LHCN-M2 (cell line): ENCODE results near the gene PRDM15. TPM values are rescaled to one million over a fixed set of nuclear protein-coding genes. Genes with fewer than 3 reads are reported as not detected.

Experiments used
- DNase-seq: peaks from one replicate; pipeline ENCODE4 v3.0.0-alpha.2; 2012; ENCODE audit warnings: low read depth
- total RNA-seq: library from RNA; depleted of rRNA; stranded (reverse); fragments of >200 nt; gene quantifications from 2 replicates; pipeline ENCODE4 v1.2.3, GENCODE V29; 2014

The PRDM15 gene
- total RNA-seq, 1 experiment from 2014 or later, result 6.1 TPM

DNA sequence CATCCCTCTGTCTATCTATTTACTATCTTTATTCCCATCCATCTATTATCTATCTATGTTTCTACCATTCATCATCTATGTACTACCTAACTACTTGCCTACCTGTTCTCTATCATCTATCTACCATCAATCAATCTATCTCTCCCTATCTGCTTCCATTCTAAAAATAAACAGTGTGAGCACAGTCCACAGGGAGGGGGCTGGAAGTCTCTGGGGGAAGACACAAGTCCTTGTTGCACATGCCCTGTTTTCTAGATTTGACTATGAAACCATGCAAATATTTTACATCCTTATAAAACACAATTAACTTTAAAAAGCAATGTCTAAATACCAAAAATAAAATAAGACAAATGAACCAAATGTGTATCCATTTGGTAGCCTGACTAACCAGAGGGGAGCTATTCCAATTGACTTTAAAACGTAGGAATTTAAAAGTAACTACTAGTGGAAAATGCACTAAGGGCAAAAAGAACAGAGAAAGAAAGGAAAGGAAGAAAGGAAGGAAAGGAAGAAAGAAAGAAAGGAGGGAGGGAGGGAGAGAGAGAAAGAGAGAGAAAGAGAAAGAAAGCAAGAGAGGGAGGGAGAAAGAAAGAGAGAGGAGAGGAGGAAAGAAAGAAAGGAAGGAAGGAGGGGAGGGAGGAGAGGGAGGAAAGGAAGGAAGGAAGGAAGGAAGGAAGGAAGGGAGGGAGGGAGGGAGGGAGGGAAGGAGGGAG is 98.7 kb downstream of the PRDM15 start:
- no peak for DNase-seq

DNA sequence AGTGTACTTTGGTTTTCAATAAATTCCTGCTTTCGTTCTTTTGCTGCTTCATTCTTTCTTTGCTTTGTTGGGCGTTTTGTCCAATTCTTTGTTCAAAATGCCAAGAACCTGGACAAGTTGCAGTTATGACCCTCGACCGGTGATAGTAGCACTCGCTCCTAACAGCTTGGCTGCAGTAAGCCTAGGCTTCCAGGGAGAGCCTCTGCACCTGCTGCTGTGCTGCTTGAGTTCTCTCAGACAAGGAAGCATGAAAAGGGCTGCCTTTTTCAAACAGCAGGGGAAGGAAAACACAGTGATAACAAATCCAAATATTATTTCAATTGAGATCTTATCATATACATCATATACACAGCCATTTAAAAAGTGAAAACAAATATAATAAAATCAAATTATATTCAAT is 99.5 kb downstream of the PRDM15 start:
- DNase-seq, result no peak

DNA sequence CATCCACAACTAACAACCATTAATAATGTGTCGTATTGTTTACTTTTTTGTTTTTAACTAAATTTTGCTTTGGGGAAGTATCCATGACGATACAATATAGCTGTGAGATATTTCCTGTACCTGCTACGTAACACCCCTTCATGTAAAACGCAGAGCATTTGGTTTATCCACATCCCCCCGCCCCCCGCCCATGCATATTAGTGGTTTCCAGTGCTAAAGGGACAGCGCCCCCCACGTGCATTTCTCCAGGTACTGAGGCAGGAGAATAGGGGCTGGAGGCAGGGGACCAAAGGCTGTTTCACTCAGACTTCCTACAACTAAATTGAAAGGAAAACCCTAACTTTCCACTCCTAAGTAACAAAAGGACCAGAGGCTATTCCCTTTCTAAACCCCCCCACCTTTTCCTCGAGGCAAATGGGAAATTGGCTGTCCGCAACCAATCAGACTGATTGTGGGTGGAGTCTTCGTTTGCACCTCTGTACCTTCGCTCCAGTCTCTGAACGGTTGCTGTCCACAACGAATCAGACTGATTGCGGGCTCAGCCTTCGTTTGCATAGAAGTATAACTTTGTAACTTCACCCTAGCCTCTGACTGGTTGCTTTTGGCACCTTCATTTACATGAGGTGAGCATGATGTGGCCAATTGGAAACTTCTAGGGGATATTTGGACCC is 100.1 kb downstream of the PRDM15 start:
- DNase-seq, result no peak

DNA sequence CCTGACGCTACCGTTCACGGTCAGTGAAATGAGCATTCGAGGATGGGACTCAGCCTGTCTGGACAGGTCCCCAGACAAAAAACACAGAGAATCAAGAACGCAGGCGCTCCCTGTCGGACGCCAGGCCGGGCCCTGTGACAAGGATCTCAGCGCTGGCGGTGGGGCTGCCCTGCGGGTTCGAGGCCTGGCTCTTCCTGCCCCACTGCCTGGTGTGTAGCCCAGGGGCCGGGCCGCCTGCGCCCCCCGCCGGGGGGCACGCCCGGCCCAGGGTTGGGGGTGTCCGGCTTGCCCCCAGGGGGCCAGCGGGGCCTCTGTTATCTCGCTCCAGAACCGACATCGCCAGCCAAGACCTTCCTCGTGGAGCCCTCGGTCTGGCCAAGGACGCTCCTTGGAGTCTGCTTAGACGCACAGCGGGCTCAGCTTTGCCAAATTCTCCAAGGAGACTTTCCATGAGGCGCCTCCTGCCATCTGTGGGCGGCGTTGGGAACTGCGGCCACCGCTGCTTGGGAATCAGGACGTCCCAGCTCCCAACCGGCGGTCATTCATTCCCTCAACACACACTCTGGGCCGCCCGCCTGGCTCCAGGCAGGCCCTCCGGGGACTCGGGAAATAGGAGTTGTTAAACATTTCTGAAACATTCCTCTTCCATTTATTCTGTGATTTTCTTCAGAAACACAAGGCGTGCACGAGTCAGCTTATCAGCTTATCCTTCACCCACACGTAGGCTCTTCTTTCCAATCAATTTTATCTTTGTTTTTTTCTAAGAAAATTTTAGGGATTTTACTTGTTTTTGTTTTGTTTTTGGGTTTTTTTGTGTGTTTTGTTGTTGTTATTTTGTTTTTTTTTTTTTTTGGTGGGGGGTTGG is 101.0 kb downstream of the PRDM15 start:
- peak; percentile 79 for DNase-seq

DNA sequence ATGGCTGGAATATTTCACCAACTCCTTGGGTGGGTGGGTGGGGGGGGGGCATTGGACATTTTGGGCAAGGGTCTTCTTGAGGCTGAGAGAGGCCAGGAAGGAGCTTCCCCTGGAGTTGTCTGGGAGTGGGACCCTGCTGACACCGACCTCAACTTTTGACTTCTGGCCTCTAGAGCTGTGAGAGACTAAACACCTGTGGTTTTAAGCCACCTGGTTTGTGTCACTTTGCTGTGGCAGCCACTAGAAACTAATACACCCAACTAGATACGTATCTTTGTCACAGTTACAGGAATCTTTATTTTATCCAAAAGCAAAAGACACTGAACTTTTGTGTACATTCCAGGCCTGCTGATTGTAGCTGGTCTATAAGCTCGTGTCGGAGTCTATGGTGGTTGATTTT is 102.4 kb downstream of the PRDM15 start:
- DNase-seq, result no peak

DNA sequence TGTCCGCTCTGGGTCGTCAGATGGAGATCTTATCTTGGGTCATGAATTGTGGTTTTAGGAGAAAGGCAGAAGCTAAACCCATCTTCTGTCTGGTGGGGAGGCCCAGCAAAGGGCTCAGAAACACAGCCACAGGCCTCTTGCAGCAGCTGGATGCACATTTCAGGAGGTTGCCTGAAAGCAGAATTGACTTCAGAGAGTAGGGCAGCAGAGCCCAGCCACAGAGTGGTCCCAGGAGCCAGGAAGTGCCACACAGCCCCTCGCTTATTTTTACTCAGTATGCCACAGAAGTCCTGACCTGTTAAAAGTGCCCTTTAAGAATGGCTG is 104.0 kb downstream of the PRDM15 start:
- DNase-seq, result no peak

DNA sequence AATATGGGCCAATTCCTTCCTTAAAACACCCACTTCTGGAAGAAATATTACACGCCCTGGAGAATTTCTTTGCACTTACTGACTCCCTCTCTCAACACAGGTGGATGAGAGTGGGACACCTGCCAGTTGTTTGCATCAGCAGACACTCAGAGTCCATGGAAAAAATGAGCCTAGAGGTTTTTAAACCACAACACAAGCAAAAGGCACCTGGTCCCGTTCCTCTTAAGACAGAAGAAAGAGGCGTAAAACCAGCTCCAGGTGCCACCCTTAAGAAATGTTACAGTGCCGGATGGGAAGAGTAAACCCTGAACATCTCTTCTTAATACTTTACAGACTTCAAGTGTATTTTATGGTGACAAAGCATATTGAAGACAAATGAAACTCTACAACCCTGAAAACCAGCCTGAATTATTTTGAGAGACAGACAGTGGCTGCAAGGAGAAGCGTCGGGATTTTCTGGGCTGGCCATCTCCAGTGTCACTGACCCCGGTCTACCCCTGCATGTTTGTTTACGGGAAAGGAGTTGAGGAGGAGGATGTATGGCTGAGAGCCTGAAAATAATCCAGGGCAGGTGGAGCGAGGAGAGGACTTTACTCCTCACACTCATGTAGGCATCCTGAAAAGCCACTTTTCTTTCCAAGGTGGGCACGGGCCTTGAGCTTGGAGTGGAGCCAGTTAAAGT is 104.5 kb downstream of the PRDM15 start:
- DNase-seq, result no peak

DNA sequence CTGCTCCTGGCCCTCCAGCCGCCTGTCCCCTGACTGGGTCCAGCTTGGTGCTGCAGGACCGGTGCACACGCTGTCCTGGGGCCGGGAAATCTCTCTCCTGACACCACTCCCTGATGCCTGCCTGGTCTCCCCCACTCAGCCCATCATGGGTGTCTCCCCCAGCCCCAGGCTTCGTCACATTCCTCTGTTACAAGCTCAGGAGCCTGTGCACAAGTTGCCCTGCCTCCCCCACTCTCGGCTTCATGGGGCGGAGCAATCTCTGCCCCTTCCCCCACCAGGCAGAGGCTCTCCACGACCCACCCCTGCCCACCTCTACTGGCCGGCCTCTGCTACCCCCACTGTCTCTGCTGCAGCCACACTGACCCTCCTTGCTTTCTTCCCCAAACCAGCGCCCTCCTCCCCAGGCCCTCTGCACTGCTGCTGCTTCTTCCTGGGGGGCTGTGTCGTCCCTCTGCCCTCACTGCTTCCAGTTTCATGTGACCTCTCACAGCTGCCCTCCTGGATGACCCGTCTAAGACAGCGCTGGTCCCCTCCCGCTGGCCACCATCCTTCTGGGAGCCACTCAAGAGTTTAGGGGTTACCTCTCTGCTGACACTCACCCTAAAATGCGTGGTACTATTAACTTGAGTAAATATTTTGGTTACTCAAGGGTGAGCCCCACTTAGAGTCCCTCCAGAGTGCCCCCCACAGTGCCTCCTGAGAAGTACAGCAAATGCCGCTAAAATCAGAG is 106.6 kb downstream of the PRDM15 start:
- no peak for DNase-seq

DNA sequence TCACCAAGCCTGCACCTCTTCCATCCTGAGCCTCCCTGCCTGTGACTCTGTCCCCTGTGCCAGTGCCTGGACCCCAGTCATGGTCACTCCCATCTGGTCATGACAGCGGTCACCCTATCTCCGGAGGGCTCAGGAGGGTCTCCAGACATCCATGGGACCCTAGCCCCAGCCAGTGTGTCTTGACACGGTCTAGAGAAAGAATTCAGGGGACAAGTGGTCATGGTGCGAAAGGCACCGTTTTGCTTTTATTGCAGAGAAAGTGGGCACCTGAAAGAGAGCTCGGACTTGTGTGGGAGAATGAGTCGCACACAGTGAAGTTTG is 107.6 kb downstream of the PRDM15 start:
- DNase-seq, result no peak

DNA sequence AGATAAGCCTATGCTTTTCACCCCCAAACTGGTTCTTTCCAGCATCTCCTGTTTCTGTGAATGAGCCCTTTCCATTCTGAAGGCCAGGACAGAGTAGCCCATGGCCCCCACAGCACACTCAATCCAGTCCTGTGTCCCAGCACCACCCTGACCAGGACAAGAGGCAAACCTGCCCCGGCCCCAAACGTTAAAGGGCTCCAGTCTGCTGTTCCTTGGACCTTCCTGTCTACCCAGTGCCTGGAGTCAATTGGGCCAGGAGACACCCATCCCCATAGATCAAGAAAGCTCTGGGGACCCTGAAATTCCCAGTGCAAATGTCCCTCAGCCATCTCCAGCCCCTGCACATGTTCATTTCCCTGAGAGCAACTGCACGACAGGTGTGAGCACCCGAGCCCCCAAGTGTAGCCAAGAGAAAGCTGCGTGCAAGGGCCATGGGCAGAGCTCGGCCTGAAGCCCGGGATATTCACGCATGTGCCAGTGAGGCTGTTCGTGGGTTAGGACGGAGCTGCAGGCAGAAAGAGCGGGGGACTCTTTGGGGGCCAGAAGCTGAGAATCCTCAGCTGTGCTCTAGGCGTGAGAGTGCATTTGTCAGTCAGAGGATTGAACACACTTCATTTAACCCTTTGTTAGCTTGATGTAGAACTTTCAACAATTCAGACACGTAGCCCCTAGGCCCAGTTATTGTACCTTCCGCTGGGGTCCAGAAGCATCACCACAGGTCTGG is 108.1 kb downstream of the PRDM15 start:
- DNase-seq, result no peak

DNA sequence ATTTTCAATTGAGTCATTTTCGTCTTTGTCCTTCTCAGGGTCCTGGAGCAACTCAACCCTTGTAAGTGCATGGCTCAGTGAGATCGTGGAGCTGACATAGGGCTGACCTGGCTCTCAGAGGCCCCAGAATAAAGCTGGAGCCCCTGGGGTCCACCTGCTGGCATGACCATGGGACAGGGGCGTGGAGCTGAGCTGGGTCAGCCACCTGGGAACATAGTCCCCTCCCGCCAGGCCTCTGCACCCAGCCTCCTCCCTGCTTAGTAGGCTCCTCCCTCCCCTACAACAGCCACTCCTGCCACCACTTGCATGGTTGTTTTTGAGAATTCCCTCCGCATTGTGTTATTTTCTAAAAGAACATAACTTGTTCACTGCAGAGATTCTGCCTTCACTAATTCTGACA is 109.2 kb downstream of the PRDM15 start:
- DNase-seq, result no peak

DNA sequence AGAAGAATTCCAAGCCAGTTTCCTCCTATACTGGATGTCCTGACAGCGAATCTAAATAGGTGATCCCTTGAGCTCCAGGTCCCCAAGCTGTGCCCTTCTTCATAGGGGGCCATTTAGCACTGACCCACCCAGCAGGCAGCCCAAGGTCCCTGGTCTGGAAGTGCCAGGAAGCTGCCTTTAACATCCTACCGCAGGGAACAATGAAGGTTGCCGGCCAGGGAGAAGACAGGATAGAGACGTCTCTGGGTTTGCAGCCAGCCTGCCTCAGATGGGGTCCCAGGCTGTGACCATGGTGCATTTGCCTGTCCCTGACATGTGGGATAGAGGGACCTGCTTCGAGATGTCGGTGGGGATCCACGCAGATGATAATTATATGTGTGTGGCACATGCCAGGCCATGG is 109.6 kb downstream of the PRDM15 start:
- no peak for DNase-seq

DNA sequence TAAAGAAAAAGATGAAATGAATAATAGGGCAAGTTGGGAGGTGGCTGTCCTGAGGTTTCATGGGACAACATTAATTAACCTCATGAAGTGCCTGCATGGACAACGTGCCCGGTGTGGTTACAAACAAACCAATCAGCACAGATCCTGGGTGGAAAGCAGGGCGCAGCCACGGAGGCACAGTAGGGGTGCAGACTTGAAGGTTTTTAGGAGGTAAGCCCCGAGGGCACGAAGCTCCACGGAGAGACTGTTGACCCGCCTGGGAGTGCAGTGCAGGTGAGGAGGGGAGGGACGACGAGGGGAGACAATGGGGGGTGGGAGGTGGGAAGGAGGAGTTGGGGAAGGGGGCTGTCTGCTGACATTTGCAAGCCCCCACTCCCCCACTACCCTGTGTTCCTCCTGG is 110.0 kb downstream of the PRDM15 start:
- no peak for DNase-seq

DNA sequence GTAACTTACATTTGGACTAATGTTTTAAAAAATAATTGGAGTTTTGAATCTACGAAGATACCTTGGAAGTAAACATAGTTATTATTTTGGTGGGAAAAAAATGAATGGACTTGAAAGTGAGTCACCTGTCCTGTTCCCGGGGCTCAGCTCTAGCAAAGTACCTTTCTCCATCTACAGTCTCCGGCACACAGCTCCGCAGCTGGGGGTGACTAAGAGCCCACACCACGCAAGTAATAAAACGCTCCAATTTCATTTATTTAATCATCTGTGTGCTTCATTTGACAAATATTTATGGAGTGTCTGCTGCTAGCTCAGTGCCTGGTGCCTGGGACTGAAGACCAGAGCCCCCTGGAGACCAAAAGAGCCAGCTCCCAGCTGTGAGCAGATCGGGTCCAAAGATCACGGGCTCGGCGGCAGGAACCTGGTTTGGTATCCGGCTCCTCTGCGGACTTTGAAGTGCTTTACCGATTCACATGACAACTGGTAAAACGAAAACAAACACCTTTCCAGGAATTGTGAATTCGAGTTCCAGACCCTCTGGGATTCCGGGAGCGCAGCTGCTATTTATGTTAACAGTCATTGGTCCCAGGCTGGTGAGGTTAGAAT is 110.6 kb downstream of the PRDM15 start:
- DNase-seq, result peak; percentile 74

DNA sequence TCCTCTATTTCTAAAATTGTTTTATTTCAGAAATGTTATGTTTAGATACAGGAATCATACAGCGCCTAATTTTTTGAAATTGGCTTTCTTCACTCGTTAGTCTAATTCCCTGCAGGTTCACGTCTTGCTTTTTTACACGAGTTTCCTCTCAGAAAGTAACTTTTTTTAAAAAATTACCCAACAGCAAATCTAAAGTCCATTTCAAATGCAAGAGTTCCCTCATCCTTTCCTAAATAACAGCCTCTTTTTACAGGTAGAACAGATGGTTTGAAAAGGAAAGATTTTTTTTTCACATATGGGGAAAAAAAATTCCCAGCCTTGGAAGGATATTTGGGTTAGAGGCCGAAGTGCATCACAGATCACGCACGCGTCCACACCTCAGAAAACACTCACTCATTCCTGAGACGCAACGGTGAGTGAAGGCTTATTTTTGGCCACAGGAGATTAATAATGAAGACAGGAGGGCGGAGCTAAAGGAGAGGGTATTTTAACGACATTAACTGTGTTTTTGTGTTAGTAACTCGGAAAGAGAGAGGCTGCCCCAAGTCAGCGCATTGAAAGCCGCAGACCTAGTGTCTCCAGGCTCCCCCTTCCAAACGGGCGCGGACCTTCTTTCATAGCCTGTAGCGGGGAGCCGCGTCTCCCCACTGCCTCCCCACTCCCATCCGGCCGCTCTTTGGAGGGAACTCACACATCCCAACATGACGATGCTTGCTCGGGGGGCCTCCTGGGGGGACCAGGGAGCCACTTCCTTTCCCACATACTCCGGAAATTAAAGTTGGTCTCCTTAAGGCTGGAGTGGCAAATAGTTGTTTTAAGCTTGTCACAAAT is 111.3 kb downstream of the PRDM15 start:
- DNase-seq, result no peak

DNA sequence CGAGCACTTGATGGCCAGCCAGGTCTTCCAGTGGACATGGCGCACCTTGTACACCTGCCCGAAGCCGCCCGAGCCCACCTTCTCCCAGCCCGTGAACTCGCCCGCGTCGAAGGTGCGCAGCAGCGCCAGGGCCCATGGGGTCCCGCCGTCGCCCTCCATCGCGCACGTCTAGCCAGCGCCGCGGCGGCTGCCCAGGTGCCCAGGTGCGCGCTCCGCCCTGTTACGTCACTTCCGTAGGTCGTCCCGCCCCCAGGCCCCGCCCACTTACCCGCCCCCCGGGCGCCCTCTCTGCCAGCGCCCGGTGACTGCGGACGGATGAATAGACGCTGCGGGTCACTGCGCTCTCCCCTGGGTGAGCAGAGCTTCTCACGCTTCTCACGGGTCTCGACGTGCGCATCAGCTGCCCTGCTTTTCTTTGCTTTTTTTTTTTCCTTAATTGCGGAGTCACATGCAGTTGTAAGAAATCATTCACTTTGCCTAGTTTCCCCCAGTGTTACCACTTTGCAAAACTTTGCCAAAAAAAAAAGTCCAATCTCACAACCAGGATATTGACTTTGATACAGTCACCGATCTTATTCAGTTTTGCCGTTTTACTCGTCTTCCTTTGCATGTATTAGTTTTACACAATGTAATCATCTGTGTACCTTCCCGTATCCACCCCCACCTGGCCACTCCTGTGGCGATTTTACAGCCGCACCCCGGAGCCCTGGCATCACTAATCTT is 112.1 kb downstream of the PRDM15 start, which contains the start of gene RIPK4:
TSS of gene RIPK4 (minus strand) at position 170 of the 723 bp plus-strand sequence. CDS start at position 159, 11 bp downstream.
- no peak for DNase-seq

DNA sequence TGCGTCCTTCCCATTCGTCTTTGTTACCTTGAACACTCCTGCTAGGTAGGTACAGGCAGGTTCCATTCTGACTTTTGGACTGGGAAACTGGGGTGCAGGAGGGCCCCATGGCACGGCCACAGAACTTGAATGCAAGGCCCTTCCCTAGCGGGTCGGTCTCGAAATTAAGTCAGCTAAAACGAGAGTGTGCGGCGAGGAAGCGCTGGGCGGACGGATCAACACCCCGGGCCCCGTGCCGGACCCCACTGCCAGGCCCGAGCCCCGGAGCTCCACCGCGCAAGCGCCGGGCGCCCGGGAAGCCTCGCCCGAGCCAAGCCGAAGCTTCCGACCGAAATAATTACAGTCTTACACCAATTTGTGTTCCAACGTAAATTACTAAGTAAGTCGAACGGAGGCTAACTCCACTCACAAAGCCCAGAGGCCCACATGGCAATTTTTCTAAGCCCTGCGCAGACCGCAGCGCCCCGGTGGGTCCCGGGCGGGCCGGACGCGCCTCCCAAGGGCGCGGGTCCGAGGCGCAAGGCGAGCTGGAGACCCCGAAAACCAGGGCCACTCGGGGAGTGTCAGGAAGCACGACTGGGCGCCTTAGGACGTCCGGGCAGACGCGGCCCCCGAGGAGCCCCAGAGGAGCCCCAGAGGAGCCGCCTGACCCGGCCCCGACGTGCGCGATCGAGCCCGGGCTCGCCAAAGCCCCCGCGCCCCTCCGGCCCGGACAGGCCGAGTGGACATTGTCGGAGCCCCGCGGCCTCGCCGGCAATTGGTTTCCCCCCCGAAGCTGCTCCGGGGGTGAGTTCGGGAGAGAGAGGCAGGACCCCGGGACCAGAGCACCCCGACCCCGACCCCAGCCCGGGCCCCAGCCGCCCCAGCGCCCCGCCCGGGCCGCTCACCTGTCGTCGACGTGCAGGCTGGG is 112.9 kb downstream of the PRDM15 start:
- no peak for DNase-seq

DNA sequence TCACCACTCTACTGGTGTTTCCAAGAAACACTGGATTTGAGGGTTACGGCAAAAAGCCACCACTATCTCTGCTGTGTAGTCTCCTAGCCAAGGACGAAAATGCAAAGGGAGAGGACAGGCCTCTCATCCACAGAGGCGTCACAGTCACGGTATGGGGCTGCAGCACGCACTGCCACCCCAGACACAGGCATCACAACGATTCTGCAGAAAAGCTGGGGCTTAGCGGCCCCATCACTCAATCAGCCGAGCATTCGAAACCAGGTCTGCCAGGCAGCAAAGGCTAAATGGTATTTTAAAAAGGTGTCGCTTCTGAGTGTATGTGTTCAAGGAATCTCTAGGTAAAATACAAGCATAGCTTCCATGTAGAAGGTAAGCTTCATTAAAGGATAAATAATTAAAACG is 113.7 kb downstream of the PRDM15 start:
- DNase-seq, result no peak
